NCI-H2081 treated with DMSO at 0.1 percent for 48 hours (cell line): Measurements from ENCODE around the gene LINGO4.

Experiments
- DNase-seq: peaks from one replicate; lab custom pipeline; 2025; lab: John Stamatoyannopoulos, UW

LINGO4 gene

DNA sequence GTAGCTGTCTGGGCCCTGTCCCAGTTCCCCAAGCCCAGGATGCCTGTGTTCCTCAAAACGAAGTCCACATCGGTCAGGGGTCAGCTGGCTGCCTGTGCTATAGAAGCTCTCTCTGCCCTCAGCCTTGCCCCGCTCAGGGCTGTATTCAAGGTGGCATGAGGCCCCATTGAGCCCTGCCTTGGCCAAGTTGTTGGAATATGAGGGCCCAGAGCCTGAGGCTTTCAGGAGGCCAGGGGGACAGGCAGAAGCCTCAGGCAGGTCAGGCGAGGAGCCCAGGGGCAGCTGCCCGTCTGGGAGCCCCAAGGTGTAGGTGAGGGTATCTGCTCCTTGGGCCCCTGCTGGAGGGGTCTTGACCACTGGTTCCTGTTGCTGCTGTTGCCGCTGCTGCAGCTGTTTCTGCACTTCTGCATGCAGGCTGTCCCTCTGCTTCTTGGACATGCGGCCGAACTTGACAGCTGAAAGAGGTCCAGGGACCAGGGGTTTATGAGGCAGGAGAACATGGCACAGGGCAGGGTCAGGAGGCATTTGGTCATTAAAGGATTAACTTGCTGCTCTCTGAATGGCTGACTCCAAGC lies 9.8 kb upstream of the LINGO4 start:
- no peak for DNase-seq

DNA sequence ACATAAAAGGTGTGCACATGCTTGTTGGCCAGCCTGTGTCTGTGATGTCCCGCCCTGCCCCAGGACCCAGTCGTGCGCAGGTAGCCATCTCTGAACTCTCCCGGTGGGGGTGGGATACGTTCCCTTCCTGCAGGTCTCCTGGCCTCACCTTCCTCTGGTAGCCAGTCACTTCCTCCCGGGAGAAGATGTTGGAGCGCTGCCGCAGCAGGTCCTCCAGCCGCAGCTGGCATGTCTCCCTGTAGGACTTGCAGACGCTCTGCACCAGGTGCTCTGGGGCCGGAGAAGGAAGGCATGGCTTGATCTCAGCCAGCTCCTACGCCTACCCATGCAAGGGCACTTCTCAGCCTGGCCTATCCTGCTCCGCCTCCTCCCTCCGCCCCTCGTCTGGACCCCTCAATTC lies 9.2 kb upstream of the LINGO4 start:
- no peak for DNase-seq

GRCh38 chr1:151813271-151813977 lies 8.2 kb upstream of the LINGO4 start:
- DNase-seq = no peak

- no peak for DNase-seq
Measured at GRCh38 chr1:151811181-151811580, 6.0 kb upstream of the LINGO4 start.

- DNase-seq = no peak
Measured at GRCh38 chr1:151809985-151810556, 4.9 kb upstream of the LINGO4 start.

DNA sequence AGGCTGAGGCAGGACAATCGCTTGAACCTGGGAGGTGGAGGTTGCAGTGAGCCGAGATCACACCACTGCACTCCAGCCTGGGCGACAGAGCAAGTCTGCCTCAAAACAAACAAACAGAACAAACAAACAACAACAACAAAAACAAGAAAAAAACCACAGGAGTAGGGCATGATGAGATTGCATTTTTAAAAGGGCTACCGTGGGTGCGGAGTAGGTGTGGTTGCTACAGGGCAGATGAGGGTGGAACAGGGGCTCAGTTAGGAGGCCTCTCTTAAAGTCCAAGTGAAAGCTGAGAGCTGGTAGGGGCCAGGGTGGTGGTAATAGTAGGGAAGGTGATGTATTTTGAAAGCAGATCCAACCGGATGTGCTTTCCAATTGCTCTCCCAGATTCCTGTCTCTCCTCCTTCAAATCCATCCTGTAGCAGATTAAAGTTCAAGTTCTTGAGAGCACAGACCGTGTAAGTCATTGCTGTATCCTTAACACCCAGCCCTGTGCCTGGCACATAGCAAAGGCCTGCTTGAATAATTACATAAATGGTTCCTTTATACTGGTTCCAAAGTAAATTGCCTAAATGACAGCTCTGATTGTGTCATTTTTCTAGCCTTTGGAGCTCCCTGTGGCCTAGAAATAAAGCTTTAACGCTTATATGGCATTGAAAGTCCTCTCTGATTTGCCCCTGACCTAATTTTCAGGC lies 4.2 kb upstream of the LINGO4 start:
- DNase-seq = no peak

DNA sequence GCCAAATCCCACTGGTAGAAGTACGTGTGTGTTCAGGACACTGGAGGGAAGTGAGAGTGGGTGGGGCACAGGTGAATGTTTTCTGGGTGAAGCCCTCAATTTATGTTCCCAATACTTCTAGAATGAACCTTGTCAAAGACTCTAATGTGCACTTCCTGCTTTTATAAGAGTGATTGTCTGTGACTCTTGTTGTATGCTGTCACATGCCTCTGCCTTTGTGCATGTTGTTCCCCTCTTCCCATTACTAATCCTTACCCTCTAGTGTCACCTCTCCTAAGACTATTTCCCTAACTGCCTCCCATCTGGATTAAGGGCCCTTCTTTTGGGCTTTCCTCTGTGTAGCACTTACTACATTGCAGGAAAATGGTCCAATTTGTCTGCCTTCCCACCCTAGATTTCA lies 2.5 kb upstream of the LINGO4 start:
- no peak for DNase-seq

GRCh38 chr1:151807131-151807530 lies 1.9 kb upstream of the LINGO4 start:
- no peak for DNase-seq

DNA sequence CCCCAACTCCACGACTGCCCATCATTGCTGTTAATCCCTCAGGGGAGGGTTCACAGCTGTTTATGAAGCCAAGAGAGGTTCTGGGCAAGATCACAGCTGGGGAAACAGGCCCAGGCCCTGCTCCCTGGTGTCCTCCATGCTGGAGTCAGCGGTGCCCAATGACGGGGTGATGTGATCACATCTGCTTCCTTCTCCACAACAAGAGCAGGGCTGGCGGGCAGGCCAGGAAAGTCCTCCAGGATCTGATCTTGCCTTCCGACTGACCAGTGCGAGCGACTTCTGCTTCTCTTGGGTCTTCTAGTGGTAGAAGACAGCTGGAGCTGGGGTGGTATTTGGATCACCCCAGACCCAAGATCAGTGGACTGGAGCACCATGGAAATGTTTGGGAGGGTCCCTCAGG lies 951 bp upstream of the LINGO4 start:
- no peak for DNase-seq

DNA sequence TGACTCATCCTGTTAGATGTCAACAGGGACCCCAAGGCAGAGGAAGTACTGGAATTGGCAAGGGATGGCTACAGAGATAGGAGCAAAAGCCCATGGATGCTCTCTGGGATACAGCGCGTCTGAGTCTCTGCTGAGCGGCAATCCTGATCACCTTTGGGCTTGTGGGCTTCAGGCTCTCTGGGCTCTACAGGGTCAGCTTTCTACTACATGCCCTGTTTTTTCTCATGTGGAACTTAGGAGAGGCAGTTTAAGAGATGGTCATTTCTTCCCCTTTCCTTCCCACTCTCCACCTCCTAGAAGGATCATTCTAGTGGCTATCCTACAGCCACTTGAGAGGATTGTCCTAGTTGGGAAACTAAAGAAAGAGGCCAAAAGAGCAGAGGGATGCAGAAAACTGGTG lies 1.3 kb downstream of the LINGO4 start:
- no peak for DNase-seq

GRCh38 chr1:151803164-151803563 lies 2.1 kb downstream of the LINGO4 start:
- DNase-seq = no peak

GRCh38 chr1:151802372-151802771 lies 2.8 kb downstream of the LINGO4 start:
- no peak for DNase-seq

- DNase-seq = no peak
Measured at GRCh38 chr1:151801846-151802245, 3.4 kb downstream of the LINGO4 start.

DNA sequence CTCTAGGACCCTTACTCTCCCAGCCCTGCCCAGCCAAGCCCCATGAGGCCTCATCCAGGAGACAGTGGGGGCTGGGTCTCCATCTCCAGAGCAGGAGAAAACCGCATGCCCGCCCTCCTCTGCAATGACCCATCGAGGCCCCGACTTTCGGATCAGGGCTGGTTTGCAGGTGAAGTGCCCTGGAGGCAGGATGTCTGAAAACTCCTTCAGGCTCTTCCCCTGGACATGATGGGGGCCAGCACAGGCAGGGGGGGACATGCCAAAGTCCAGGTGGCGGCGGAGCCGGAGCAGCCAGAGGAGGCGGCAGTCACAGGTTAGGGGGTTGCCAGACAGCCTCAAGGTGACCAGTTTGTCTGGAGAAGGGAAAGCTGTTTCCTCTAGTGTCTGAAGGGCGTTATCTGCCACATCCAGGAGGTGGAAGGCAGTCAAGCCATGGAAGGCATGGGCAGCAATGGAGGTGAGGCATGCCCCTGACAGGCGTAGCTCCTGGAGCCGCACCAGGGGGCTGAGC lies 3.9 kb downstream of the LINGO4 start:
- no peak for DNase-seq

DNA sequence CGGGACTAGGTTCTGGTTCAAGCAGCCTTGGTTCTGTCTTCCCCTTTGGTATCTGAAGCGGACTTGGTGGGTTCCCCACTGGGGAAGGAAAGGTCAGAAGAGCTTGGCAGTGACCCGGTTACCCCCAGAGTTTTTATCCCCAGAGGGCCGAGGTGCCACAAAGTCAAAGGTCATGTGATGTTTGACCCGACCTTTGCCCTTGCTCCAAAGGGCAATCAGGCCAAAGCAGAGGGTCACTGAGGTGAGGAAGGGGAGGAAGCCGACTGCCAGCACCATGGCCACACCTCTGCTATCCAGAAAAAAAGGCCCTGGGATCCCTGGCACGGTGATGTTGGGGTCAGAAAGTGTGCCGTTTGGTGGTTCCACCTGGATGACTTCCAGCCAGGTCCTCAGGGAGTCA lies 4.4 kb downstream of the LINGO4 start:
- DNase-seq = no peak

DNA sequence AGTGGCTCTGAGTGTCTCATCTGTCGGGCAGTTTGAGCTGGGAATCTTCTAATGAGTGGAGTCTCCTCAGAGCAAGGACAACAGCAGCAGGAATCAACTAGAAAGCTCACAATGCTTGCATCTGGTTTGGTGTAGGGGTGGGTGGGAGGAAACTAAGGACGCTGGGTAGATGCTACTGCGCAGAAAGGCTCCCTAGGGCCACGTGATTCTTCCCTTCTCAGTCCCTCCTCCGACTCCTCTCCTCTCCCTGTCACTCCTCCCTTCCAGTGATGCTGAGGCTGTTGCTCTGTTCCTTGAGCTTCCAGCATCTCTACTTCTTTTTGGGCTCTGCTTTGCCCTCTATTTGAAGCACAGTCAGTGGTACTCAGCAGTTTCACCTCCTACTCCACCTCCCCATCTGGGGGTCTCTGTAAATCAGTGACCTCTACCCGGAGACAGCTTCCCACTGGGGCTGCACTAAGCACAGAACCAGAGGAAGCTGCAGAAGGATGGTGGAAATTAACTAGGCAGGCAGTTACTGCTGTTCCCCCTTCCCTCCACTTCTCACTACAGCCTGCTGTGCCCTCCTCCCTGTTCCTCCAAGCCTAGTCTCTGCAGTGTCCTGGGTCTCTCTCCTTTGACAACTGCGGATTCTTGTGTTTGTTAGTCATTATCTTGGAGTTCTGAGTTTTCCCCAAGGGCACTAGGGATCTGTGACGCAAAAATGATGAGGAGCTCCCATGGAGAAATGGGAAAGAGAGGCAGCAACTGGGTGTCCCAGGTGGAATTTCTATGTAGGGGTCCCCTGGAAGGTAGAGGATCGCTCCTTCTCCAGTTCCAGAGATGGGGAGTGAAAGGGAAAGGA lies 5.8 kb downstream of the LINGO4 start:
- DNase-seq = no peak

- DNase-seq = no peak
Measured at GRCh38 chr1:151798571-151798970, 6.6 kb downstream of the LINGO4 start.

GRCh38 chr1:151790940-151791651 lies 14.1 kb downstream of the LINGO4 start:
- no peak for DNase-seq

DNA sequence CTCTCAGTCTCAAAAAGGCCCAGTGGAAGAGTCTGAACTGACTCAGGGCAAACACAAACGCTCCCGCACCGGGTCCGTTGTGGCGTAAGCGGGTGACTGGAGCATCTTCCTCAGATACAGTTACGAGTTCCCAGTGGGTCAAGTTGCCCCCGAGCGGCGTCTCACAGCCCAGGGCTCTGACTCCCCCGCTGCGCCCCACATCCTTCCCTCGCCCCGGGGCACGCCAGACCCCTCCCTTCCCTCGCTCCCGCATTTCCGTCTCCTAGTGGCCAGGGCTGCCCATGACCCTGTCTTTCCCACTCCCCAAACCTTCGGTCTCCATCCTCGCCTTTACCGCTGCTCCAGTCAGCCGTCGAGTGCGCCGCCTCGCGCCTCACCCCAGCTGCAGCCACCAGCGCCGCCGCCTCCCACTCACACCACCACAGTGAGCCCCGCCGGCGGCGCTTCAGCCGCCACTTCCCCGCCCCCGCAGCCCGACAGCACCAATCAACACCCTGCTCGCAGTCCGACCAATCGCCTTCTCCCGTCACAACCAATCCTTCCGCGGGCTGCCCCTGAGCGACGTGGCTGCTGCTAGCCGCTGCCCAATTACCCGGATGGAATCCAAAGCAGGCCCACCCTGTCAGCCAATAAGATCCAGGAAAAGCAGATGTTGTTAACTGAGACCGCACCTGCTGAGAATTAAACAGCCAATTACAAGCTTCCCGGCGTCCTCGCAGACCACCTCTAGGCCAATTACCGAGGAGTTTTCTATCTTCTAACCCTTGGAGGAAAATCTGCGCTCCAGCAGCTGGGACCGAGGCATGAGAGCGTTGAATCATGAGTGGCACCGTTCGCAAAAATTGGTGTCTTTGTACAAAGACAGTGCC lies 14.9 kb downstream of the LINGO4 start, which contains the start of gene TDRKH:
TSS of gene TDRKH (minus strand) at position 430 of the 869 bp plus-strand sequence. CDS start 7,478 bp downstream, outside the sequence.
- DNase-seq = peak; percentile 100

DNA sequence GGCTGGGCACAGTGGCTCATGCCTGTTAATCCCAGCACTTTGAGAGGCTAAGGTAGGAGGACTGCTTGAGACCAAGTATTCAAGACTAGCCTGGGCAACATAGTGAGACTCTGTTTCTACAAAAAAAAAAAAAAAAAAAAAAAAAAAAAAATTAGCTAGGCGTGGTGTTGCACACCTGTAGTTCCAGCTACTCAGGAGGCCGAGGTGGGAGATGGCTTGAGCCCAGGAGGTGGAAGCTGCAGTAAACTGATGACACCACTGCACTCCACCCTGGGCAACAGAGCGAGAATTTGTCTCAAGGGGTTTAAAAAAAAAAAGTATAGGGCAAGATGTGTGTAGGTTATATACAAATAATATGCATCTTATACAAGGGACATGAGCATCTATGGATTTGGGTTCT lies 17.5 kb downstream of the LINGO4 start:
- no peak for DNase-seq
